ENCODE results near the gene LRP6.

The LRP6 gene

GRCh38 chr12:12108441-12109058, 158.3 kb downstream of the LRP6 start:
- no peak for DNase-seq

- no peak for DNase-seq
These were observed 159.2 kb downstream of the LRP6 start for GRCh38 chr12:12107678-12108077.

- no peak for DNase-seq
These were observed 167.7 kb downstream of the LRP6 start for GRCh38 chr12:12099102-12099501.

GRCh38 chr12:12098691-12099015, 168.2 kb downstream of the LRP6 start:
- no peak for DNase-seq

DNA sequence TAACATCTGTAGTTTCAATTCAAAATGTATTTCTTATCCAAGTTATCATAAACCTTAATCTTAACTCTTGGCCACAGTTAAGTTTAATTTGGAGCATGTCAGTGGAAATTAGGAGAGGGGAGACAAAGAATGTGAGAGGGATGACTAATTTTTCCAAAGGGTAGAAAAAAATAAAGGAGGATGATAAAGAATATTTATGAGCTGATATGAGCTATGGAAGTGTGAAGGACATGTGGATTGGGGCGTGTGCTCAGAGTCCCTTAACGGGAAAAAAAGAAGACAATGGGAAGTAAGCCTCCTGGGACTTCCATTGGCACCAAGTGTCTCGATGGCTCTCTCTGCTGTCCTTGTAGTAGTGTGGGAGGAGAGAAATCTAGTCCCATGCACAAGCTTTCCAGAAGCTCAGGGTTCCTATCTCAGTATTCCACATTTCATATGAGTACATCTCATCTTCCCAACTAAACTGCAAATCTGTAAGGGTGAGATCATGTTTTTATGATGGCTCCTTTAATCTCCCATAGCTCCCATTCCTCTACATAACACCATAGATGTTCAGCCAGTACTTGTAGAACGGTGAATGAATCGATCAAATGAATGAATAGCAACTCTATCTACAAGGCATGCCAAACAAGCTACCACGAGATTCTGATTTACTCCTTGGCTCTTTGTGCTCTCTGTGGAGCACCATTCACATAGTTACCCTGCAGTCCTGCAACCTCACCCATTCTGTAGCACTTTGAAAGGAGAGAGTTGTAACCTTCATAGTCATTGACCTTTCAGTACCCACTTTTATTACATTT, 168.8 kb downstream of the LRP6 start:
- DNase-seq = no peak

- no peak for DNase-seq
These were observed 171.8 kb downstream of the LRP6 start for GRCh38 chr12:12095021-12095420.

DNA sequence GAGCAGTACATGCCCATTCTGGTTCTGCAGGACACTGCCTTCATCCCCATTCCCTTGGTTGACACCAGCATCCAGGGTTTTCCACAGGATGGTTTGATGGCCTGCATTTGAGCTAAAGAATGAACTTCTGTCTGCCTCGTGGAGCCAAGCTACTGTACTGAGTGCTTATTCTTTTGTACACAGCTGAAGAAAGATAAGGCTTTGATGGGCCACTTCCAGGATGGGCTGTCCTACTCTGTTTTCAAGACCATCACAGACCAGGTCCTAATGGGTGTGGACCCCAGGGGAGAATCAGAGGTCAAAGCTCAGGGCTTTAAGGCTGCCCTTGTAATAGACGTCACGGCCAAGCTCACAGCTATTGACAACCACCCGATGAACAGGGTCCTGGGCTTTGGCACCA, 172.4 kb downstream of the LRP6 start:
- no peak for DNase-seq

DNA sequence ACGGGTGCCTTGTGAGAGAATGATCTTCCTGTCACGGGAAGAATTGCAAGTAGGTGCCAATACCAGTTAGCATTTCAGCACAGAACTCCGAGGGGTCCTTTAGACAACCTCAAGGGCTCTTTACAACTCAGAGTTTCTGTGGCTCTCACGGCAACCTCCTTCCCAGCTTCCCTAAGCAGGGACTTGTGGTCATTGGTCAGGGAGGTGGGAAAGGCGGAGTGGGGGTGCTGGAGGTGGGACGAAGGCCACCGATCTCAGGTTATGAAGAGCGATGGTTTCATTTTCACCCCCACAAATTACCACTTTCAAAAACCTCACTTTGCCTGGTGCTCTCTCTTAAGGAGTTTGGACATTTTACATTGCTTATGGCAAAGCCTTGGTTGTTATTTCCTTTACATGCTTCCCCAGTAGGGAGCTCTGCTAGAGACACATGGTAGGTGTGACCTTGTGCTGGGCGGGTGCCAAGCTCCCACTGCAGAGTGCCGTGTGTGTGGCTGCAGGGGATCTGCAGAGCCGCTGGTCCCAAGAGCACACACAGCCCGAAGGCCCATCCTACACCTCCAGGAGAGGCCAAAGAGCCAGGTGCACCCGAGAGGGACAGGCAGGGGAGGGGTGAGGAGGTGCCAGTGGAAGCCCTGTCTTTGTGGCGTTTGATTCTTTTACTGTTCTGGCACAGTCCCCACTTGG, 174.7 kb downstream of the LRP6 start:
- DNase-seq = peak in 1 of 2 experiments; percentile 69

DNA sequence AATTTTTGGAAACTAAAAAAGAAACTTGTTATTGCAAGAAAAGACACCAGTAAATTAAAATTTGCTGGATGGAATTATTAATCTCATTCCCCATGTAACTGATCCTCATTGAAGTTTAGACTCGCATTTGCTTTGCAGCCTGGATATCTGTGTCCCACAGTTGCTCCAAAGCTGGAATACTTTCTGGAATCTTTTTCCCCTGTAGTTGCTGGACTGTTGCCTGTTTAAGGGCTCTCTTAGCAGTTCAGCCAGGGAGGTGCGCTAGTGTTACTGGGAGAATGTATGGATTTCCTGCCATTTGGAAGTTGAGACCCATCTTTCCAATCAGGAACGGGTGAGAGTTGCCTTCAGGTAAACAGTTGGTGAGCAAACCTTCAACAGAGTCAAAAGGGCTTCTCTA, 175.8 kb downstream of the LRP6 start:
- DNase-seq = no peak

DNA sequence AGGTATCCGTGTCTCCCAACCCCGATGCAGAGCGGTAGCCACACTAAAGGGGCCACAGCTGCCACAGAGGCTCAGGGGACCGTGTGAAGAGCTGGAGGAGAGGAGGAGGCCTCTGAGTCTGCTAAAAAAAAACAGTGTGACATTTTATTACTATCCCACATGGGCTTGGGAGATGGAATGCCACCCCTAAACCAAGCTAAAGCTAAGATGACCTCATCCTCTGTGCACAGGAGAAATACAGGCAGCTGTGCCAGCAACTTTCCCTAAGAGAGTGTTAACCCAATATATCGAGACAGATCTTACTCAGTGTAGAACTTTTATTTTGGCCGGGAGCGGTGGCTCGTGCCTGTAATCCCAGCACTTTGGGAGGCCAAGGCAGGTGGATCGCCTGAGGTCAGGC, 178.1 kb downstream of the LRP6 start:
- no peak for DNase-seq

GRCh38 chr12:12088147-12088546, 178.7 kb downstream of the LRP6 start:
- no peak for DNase-seq

- no peak for DNase-seq
These were observed 179.2 kb downstream of the LRP6 start for GRCh38 chr12:12087693-12088034.

DNA sequence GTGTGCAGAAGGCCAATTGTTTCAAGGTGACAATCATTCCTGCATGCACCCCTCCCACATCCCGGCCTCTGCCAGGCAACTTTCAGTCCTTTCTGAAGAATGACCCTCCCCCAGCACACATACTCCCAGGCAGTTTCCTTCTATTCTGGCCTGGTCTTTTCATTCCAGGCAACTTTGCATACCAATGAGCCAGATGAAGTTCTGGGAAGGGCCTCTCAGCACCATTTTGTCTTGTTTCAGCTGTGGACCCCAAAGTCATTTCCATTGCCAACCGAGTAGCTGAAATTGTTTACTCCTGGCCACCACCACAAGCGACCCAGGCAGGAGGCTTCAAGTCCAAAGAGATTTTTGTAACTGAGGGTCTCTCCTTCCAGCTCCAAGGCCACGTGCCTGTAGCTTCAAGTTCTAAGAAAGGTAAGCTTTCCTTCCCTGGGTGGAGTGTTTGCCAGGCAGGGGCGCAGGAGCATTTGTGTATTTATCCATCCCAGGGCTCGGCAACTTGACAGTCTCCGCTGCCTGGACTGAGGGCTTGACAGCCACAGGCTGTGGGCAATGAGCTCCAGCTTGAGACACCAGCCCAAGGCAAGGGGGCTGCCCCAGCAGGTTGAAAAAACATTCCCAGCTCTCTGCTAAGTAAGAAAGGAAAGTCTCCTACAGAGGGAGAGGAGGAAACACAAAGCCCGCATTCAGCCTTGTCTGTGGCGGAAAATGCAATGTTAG, 179.7 kb downstream of the LRP6 start:
- DNase-seq = no peak

DNA sequence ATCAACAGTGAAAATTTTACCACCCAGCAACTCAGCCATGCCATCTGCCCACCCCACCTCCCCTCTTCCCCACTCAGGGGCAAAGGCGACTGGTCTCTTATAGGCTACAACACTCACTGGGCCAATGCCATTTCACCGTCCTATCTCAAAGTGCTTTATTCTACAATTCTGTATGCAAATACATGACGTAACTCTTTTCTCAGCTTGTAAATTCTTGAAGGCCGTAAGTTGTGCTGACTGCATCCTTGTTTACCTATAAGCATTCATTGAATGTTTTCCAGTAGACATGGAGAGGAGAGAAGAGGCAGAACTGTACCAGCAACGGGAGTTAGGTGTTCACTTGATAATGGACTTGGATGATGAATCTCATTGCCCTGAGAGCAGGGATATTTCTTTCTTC, 180.5 kb downstream of the LRP6 start:
- no peak for DNase-seq

DNA sequence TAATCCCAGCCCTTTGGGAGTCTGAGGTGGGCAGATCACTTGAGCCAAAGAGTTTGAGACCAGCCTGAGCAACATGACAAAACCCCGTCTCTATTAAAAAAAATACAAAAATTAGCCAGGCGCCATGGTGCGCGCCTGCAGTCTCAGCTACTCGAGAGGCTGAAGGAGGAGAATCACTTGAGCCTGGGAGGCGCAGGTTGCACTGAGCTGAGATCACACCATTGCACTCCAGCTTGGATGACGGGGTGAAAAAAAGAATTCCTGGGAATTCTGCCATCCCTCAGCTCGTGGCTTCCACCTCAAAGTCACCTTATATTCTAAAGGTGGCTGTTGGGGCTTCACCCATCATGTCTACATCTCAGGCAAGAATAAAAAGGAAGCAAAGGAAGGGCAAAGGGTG, 183.2 kb downstream of the LRP6 start:
- DNase-seq = no peak

DNA sequence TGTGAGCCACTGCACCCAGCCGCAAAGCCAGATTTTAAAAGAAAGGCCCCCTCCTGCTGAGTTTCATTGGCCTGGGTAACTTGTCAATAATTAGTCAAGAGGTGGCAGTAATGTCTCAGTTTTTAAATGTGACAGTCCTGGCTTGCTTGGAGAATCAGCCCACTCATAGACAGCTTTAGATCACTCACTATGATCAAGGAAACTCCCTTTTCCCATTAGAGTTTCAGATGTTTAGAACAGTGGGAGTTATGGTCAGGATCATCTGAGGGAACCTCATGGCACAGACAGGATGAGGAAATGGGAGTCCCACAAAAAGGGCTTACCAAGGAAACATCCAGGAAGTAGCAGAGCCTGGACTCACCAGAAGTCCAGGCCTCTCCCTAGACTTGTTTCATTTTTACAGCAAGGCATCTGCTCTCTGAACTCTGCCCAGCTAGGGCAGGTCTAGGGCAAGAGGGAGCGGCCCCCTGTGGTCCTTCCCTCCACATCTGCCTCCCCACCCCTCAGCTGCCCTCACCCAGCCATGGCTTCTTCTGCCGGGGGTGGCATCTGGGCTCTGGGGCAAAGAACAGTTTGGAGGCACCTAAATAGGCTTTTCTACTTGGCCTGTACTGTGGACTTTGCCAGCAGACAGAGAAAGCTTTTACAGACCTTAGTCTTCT, 184.9 kb downstream of the LRP6 start:
- DNase-seq = peak; percentile 6 to 62

DNA sequence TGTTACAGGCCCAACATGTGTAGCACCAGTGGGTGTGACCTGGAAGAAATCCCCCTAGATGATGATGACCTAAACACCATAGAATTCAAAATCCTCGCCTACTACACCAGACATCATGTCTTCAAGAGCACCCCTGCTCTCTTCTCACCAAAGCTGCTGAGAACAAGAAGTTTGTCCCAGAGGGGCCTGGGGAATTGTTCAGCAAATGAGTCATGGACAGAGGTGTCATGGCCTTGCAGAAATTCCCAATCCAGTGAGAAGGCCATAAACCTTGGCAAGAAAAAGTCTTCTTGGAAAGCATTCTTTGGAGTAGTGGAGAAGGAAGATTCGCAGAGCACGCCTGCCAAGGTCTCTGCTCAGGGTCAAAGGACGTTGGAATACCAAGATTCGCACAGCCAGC, 187.6 kb downstream of the LRP6 start:
- no peak for DNase-seq

- no peak for DNase-seq
These were observed 194.6 kb downstream of the LRP6 start for GRCh38 chr12:12072064-12072760.

DNA sequence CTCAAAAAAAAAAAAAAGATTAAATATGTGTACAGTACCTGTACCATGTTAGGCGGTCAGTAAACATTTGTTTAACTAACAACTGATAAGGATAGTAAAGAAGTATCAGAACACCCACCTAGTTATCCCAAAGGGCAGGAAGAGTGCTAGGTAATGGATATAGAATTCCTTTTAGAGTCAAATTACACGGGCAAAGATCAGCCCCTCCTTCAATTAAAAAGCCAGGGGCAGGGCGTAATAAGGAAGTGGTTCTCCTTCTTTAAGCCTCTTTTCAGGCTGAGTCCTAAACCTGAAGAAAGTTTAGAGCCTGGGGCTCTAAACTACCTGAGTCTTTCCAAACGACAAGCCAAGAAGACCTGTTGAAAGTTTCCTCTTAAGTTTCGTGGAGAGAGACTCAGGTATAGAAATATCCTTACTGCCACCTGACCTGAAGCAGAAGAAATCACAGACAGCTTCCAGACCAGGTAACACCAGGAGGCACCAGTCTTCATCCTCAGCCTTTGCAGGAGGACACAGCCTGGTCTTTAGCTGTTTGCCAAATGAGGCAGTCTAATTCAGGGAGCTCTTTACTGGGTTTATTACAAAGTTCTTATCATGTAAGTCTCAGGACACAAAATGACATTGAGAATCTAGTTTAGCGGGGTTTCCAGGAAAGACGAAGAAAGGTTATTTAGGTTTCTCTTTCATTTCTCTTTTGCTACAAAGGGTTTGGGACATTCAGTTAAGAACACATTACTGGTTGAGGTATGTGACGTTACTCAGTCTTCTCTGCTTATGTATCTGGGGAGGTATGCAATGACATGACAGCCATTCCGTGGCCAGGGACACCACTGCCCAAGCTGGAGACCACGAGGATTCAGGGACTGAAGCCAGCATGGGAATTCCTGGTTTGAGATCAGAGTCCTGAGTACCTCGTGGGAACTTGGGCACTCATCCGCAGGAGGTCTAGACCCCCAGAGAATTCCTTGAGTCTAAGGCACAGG, 195.9 kb downstream of the LRP6 start, which contains the start of gene BCL2L14:
Gene BCL2L14 (plus strand): TSS at position 266 of the 983 bp plus-strand sequence. CDS start 8,367 bp downstream, outside the sequence.
- no peak for DNase-seq

GRCh38 chr12:12069821-12070548, 196.9 kb downstream of the LRP6 start:
- no peak for DNase-seq

Data from NCI-H446 (cell line).